GM21515 (cell line): ENCODE data around the gene SST.

ENCODE experiments used
- ATAC-seq: cut with Tn5 transposase; IDR thresholded peaks from one replicate; pipeline ENCODE4 v1.9.1; 2021; ENCODE audit not compliant: unreplicated experiment

The SST gene

DNA sequence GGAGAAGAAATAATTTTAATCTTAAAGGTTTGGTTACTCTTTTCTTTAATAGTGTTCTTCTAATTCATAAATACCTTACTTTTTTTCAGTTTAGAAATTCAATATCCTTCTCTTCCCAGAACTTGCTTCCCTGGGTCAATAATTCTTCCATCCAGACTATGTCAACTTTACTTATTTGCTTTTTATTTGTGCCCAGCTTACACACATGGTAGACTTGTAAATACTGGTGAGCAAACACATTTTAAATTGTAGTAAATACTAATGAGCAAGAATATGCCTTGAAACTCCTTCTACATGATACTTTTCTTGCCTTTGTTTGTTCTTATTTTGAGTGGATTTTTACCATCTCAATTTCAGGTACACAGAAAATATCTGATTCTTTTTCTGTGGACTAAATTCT lies 33.7 kb downstream of the SST start:
- no peak for ATAC-seq

DNA sequence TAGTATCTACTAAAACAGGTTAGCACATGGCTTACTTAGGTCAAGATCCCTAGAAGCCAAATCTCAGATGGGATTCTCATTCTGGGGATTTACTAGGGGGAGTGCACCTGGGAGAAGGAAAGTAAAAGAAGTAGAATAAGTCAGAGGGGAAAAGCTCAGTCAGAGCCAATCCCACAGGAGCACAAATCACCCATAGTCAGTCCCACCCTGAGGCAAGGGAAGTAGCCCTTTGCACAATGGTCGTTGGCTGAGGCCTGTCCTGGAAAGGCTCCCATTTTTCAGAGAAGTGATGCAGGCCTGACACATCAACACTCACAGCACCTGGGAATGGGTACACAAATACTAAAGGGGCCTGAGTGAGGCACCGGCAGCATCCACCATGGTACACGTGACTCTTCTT lies 39.8 kb downstream of the SST start:
- no peak for ATAC-seq

DNA sequence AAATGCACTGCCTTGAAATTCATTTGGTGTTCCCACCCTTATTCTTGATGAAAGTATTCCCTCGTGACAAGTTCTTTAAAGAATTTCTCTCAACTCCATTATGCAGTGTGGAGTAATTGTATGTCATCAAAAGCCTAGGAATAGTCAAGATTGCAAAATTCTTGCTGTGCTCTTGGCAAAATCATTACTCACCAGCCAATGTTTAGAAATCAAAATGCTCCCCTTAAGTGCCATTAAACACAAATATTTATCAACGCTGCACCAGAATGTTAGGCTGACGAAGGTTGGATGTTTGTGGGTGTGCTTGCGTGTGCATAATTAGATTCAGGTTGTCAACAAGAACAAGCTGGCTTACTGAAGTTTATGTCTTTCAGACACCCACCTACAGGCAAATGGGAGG lies 40.5 kb downstream of the SST start:
- no peak for ATAC-seq

DNA sequence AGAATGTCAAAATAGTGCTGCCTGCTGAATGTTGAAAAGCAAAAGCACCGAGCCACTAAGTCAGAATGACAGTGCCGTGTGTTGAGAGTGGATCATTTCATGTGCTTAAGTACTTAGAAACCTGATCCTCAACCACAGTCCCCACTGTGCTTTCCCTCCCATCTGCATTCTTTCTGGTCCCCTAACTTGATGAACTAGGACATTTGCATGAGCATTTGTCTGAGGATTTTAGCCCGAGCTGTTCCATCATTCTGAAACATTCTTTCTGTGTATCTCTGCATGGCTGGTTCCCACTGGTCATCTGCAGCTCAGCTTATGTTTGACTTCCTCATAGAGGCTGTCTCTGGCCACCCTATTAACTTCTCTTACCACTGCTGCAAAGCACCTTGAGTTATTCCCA lies 42.0 kb downstream of the SST start:
- no peak for ATAC-seq

DNA sequence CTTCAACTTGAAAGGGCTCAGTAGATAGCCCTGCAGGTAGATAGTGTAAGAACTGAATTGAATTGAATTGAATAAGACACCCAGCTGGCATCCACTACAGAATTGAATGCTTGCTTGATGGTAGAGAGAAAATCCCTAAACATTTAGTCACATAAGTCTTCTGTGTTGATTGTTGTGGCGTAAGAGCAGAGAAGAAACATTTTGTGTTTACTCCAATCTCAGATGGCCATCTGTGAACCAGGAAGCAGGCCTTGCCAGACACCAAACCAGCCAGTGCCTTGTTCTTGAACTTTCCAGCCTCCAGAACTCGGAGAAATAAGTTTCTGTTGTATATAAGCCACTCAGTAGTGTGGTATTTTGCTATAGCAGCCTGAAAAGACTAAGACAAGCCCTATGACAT lies 43.6 kb downstream of the SST start:
- ATAC-seq = no peak

DNA sequence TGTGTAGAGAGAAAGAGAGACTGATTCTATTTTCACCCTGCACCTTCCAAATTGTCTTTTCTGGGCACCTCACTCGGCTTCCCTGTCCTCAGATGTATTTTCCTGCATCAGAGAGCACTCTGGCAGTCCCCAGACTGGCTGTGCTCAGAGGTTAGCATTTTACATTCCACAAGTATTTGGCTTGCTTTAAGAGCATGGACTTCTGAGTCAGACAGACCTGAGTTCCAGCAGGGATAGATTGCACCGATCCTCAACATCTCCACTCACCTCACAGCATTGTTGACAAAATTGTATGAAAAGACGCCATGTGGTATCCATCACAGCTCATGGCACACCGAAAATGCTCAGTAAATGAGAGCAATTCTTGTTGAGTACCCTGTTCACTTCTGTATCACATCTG lies 45.6 kb downstream of the SST start:
- no peak for ATAC-seq

DNA sequence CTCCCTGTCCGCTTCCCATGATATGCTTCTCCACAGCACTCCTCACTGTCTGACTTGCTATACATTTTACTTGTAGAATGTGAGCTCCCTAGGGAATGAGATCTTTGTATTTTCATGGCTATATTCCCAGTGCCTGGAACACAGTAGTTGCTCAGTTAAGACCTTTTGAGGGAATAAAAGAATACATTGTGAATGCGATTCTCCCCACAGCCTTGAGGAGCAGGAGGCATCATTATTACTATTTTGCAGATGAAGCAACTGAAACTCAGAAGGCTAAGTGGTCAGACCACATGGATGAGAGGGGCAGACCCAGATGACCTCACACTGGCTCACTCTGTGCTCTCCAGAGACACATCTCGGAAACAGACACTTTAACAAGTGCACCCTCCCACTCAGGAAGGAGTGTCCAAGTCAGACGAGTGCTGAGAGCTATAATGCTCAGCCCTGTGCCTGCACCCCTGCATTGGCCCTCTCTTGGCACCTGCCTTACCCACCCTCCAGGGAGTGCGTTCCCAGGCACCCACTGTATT lies 46.8 kb downstream of the SST start:
- no peak for ATAC-seq

DNA sequence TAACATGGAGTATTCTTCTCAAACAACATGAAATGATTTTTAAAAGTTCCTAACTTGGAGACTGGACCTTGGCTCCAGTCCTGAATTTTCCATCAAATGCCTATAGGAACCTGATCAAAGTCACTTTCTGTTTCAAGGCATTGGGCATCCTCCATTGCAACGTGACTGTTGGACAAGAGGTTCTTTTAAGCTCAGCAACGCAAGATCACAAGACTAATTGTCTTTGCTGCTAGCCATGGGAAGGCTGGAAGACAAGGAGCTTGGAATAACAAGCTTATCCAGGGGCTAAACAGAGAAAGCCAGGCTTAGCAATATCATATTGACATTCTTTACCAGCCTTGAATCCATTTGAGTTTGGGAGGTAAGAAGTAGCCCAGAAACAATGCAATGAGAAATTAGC lies 48.3 kb downstream of the SST start:
- no peak for ATAC-seq

DNA sequence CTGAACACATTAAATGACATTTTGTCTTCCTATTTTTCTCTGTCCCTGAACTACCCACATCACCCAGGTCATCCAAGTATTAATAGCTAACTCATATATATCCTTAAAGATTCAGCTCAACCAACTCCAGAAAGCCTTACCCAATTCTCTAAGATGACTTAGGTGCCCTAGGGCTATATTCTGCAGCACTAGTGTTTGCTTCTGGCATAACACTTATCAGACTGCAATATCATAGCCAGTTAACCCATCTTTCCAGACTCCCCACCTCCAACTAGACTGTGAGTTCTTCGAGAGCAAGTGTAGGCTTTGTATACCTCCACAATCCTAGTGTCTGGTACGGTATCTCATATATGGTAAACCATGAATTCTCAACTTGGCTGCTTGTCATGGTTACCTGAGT lies 50.7 kb downstream of the SST start:
- no peak for ATAC-seq
